ENCODE results near the gene VAV3.

GRCh38 chr1:107867422-107867821 is 97.6 kb downstream of the VAV3 start:
- TF ChIP-seq EZH2 (IDR thresholded peaks at IDR 0.05; ENCODE audit: insufficient read depth, poor library complexity, severe bottlenecking): no peak
- no peak for TF ChIP-seq EZH2phosphoT487 (IDR thresholded peaks at IDR 0.05; ENCODE audit: insufficient read depth, low read depth)
